ENCODE results near the gene SEL1L2.

Gene SEL1L2

GRCh38 chr20:13863244-13863643, 127.2 kb downstream of the SEL1L2 start:
- DNase-seq: no peak

- DNase-seq: no peak
These were observed 128.2 kb downstream of the SEL1L2 start for GRCh38 chr20:13862245-13862644.

GRCh38 chr20:13858871-13859270, 131.5 kb downstream of the SEL1L2 start:
- DNase-seq: no peak

- DNase-seq: no peak
These were observed 132.0 kb downstream of the SEL1L2 start for GRCh38 chr20:13858439-13858838.

GRCh38 chr20:13857961-13858360, 132.5 kb downstream of the SEL1L2 start:
- no peak for DNase-seq

- DNase-seq: no peak
These were observed 133.1 kb downstream of the SEL1L2 start for GRCh38 chr20:13857304-13857703.

- DNase-seq: no peak
These were observed 134.1 kb downstream of the SEL1L2 start for GRCh38 chr20:13856354-13856753.

GRCh38 chr20:13855613-13856012, 134.8 kb downstream of the SEL1L2 start:
- DNase-seq: no peak

GRCh38 chr20:13852306-13852705, 138.1 kb downstream of the SEL1L2 start:
- no peak for DNase-seq

GRCh38 chr20:13851279-13851678, 139.1 kb downstream of the SEL1L2 start:
- DNase-seq: no peak

GRCh38 chr20:13844296-13844695, 146.1 kb downstream of the SEL1L2 start:
- no peak for DNase-seq

- no peak for DNase-seq
These were observed 149.2 kb downstream of the SEL1L2 start for GRCh38 chr20:13841206-13841605.

GRCh38 chr20:13840093-13840465, 150.3 kb downstream of the SEL1L2 start:
- DNase-seq: no peak

GRCh38 chr20:13839421-13840092, 150.9 kb downstream of the SEL1L2 start:
- DNase-seq: no peak

GRCh38 chr20:13838664-13839063, 151.8 kb downstream of the SEL1L2 start:
- no peak for DNase-seq

- DNase-seq: no peak
These were observed 158.9 kb downstream of the SEL1L2 start for GRCh38 chr20:13831476-13831875.

- no peak for DNase-seq
These were observed 164.9 kb downstream of the SEL1L2 start for GRCh38 chr20:13825465-13825864.

- no peak for DNase-seq
These were observed 166.0 kb downstream of the SEL1L2 start for GRCh38 chr20:13824459-13824858.

GRCh38 chr20:13822459-13822858, 168.0 kb downstream of the SEL1L2 start:
- DNase-seq: no peak

GRCh38 chr20:13821876-13822275, 168.5 kb downstream of the SEL1L2 start:
- DNase-seq: no peak

- DNase-seq: peak; percentile 12
These were observed 170.3 kb downstream of the SEL1L2 start for GRCh38 chr20:13819885-13820645.

GRCh38 chr20:13817342-13817741, 173.1 kb downstream of the SEL1L2 start:
- no peak for DNase-seq

GRCh38 chr20:13816757-13817156, 173.7 kb downstream of the SEL1L2 start:
- DNase-seq: no peak

GRCh38 chr20:13814672-13815071, 175.7 kb downstream of the SEL1L2 start:
- no peak for DNase-seq

- no peak for DNase-seq
These were observed 176.5 kb downstream of the SEL1L2 start for GRCh38 chr20:13813910-13814309.
